Measurements from ENCODE around the gene SGPP2.

The SGPP2 gene

GRCh38 chr2:222479859-222480258 lies 55.5 kb downstream of the SGPP2 start:
- no peak for DNase-seq

GRCh38 chr2:222480497-222480896 lies 56.2 kb downstream of the SGPP2 start:
- no peak for DNase-seq

- DNase-seq, result no peak
These were observed 57.6 kb downstream of the SGPP2 start for GRCh38 chr2:222481941-222482340.

- DNase-seq, result no peak
These were observed 59.2 kb downstream of the SGPP2 start for GRCh38 chr2:222483513-222484039.

- DNase-seq, result no peak
These were observed 61.2 kb downstream of the SGPP2 start for GRCh38 chr2:222485367-222486211.

GRCh38 chr2:222490131-222490530 lies 65.8 kb downstream of the SGPP2 start:
- DNase-seq, result no peak

GRCh38 chr2:222492683-222493082 lies 68.3 kb downstream of the SGPP2 start:
- no peak for DNase-seq

- DNase-seq, result no peak
These were observed 69.9 kb downstream of the SGPP2 start for GRCh38 chr2:222494104-222494739.

- no peak for DNase-seq
These were observed 71.0 kb downstream of the SGPP2 start for GRCh38 chr2:222495388-222495787.

GRCh38 chr2:222499226-222499625 lies 74.9 kb downstream of the SGPP2 start:
- no peak for DNase-seq

GRCh38 chr2:222504191-222504590 lies 79.8 kb downstream of the SGPP2 start:
- no peak for DNase-seq

GRCh38 chr2:222504719-222505118 lies 80.4 kb downstream of the SGPP2 start:
- no peak for DNase-seq

- DNase-seq, result no peak
These were observed 82.0 kb downstream of the SGPP2 start for GRCh38 chr2:222506230-222506935.

GRCh38 chr2:222514901-222515300 lies 90.6 kb downstream of the SGPP2 start:
- DNase-seq, result no peak

GRCh38 chr2:222518570-222519381 lies 94.4 kb downstream of the SGPP2 start:
- peak; percentile 45 for DNase-seq

GRCh38 chr2:222521099-222521498 lies 96.8 kb downstream of the SGPP2 start:
- no peak for DNase-seq

- no peak for DNase-seq
These were observed 97.7 kb downstream of the SGPP2 start for GRCh38 chr2:222522082-222522481.

GRCh38 chr2:222523783-222524544 lies 99.6 kb downstream of the SGPP2 start:
- no peak for DNase-seq

- DNase-seq, result no peak
These were observed 101.5 kb downstream of the SGPP2 start for GRCh38 chr2:222525811-222526210.

GRCh38 chr2:222526480-222527277 lies 102.3 kb downstream of the SGPP2 start:
- DNase-seq, result no peak

GRCh38 chr2:222532315-222532714 lies 108.0 kb downstream of the SGPP2 start:
- DNase-seq, result no peak
